NCI-H82 treated with DMSO at 0.1 percent for 48 hours (cell line): Measurements from ENCODE around the gene NEAT1.

ENCODE experiments used
- DNase-seq: peaks from one replicate; lab custom pipeline; 2025; ENCODE audit not compliant: unreplicated experiment; lab: John Stamatoyannopoulos, UW

NEAT1 gene

DNA sequence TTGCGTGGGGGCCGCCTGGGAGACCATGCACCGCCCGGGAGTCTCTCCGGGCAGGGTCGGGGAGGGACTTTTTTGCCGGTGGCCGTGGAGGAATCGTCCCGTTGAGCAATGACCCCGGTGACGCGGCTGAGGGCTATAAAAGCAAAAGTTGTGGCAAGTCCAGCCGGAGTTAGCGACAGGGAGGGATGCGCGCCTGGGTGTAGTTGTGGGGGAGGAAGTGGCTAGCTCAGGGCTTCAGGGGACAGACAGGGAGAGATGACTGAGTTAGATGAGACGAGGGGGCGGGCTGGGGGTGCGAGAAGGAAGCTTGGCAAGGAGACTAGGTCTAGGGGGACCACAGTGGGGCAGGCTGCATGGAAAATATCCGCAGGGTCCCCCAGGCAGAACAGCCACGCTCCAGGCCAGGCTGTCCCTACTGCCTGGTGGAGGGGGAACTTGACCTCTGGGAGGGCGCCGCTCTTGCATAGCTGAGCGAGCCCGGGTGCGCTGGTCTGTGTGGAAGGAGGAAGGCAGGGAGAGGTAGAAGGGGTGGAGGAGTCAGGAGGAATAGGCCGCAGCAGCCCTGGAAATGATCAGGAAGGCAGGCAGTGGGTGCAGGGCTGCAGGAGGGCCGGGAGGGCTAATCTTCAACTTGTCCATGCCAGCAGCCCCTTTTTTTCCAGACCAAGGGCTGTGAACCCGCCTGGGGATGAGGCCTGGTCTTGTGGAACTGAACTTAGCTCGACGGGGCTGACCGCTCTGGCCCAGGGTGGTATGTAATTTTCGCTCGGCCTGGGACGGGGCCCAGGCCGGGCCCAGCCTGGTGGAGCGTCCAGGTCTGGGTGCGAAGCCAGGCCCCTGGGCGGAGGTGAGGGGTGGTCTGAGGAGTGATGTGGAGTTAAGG is at the start of gene NEAT1:
Gene NEAT1 (plus strand): TSS at position 166 of the 883 bp plus-strand sequence.
- peak; percentile 39 for DNase-seq

DNA sequence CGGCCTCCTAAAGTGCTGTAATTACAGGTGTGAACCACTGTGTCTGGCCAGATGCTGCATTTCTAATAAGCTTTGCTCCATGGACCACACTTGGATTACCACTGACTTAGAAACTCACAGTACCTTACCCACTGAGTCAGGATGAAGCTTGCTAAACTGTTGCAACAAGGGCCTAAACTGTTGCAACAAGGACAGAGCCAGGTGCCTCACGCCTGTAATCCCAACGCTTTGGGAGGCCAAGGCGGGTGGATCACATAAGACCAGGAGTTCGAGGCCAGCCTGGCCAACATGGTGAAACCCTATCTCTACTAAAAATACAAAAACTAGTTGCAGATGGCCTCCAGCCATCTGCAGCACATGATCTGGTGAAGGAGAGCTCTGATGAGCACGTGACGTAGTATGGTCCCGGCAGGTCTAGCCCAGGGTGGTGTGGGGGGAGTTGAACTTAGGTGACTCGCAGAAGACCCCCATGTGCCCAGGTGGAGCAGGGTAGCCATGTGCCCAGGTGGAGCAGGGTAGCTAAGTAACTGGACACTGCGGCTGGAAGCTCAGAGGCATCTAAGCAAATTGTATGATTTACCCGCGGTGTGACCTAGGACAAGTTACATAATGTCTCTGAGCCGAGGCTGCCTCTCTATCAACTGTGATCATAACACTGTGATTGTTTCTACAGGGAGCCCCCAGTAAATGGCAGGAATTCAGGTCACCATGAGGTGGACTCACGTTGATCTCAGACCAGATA is 48.6 kb upstream of the NEAT1 start:
- no peak for DNase-seq

DNA sequence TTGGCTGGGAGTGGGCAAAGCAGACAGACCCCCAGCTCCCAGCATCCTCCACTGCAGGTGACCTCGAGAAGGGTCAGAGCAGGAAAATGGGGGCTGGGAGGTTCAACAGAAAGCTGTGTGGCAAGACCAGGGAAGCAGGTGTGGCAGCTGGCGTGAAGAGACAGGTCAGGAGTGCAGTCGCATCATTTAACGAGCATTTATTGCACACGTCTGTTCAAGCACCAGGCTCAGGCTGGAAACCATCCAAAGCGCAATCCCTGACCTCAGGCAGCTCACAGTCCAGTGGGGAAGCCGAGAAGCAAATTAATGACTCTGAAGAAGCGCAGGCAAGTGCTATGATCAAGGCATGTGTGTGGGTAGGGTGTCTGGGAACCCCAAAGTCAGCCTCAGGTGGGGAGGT is 47.6 kb upstream of the NEAT1 start:
- DNase-seq: no peak

DNA sequence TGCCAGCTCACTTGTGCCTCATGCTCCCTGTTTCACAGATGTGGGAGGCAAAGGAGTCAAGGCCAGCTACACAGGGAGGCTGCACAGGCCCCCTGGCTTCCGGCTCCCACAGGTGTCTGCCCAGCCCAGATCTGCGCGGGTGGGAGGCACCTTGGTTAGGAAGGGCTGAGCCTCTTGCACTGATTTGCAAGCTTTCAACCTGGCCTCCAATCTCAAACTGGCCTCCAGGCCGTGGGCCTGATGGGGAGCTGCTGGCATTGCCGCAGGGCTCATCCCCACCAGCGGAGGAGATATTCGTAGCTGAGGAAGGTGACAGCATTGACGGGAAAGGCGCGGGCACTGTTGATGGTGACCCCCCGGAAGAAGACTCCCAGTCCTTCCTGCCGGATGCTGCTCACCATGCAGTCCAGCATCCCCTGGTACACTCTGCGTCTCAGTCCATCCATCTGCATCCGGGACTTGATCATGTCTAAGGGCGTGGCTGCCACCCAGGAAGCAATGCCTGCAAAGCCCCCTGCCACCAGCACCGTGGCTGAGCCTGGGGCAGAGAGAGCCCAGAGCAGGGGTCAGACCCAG is 46.4 kb upstream of the NEAT1 start:
- DNase-seq: no peak

DNA sequence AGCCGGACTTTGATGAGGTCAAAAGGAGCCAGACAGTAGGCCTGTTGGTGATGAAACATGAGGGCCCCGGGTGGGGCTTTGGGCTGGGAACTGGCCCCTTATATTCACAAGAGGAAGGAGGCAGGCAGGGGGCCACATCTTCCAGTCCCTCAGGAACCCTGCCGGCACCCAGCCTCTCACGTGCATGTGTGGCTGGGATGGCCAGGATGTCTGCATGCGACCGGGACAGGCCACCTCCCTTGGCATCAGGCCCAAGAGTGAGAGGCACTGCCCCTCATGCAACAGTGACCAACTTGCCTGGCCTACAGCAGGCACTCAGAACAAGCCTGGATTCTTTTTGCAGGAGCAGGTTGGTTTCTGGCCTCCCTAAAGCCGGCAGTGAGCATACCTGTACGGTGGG is 45.6 kb upstream of the NEAT1 start:
- no peak for DNase-seq

DNA sequence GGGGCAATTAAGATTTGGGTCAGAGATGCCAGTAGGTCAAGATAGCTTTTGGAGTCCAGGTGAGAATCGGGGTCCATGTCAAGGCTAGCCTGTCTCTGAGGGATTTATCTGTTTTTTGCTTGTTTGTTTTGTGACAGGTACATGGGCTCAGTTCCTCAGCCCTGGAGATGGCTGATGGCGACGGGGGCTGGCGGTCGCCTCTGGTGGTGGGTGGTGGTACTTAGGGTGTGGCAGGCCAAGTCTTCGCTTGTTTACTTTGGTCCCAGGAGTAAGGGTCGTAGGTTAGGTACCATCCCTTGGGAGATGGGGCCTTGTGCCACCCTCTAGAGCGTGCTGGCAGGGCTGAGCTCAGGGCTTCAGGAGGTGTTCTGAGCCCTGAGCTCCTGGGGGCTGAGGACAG is 44.8 kb upstream of the NEAT1 start:
- DNase-seq: no peak

DNA sequence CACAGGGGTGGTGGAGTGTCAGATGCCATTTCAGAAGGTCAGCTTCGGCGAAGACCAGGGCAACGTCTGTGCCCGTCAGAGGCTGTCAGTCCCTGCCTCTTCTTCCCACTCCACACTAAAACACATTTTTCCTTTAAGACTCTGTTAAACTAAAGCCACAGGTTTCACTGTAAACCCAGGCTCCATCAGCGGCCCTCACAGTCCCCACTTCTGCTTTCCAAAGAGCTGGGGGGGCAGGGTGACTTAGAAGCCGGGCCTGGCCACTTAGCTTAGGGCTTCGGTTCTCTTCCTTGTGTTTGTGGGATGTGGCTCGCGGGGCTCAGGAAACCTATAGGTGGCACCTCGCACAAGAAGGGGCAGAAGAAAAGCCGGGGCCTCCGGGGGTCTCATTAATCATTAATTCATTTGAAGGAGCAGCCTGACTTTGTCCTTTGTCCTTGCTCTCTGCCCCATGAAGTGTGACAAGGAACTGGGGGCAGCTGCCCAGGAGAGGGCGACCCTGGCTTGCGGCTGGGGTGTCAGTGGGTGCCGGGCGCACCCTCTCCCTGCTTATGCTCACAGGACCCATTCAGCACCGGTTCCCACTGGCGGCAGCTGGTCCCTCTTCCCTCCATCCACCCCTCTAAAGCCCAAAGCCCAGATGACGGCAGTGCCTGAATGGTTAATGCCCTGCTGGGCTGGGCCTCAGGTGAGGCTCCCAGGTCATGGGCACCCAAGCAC is 44.2 kb upstream of the NEAT1 start:
- DNase-seq: no peak

DNA sequence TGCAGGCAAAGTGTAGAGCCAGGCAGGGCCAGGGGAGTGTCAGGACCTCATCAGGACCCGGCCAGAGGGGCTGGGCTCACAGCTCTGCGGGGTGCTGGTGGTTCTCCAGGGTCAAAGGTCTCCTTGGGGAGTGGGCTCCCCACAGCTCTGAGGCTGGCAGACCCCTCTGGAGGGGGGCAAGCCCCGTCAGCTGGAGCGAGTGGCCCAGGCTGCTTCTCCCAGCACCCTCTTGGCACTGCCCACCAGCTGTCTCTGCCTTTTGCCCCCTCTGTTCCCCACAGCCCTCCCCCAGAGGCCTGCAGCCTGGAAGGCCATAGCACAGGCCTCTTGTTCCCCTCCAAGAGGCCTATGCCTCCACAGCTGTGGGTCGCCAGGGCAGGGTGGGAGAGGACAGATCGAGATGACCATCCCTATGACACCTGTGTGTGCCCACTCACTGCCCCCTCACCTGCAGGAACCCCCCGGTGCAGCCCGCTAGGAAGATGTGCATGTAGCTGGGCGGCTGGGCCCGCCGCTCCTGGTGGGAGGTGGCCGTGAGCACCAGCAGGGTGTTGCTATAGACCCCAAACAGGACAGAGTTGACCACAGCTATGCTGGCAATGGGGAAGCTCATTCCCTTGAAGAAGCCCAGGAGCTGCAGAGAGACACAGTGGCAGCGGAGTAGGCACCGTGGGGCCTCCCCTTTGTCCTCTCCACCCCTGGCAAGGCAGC is 43.5 kb upstream of the NEAT1 start:
- DNase-seq: no peak

DNA sequence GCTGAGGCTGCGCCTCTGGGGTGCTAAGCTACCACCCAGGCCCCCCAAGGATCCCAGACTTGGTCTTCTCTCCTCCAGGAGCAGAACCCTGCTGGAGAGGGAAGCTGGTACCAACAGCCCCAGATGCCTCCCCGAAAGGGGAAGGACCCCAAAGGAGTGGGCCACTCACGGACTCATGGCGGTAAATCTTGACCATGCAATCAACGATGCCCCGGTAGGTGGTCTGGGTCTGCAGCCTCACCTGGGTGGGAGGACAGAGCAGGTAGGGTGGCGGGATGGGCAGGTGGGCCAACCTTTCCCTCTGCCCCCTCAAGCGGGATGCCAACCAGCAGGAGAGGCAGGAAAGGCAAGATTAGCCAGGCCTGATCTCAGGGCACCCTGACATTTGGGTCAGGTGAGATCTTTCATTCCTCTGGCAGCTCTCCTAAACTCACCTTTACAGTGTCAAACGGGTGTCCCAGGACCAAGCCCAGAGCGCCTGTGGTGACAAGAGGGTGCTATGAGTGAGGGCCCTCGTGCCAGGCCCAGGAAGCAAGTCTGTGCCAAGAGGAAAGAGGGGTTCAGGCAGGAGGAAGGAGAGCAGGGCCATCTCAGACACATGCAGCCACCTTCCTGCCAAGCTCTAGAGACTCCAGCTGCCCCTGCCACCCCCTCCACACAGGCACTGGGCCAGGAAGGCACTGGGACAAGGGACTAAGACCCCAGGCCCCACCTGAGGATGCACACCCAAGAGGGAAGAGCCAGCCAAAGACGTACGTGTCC is 42.7 kb upstream of the NEAT1 start:
- no peak for DNase-seq

DNA sequence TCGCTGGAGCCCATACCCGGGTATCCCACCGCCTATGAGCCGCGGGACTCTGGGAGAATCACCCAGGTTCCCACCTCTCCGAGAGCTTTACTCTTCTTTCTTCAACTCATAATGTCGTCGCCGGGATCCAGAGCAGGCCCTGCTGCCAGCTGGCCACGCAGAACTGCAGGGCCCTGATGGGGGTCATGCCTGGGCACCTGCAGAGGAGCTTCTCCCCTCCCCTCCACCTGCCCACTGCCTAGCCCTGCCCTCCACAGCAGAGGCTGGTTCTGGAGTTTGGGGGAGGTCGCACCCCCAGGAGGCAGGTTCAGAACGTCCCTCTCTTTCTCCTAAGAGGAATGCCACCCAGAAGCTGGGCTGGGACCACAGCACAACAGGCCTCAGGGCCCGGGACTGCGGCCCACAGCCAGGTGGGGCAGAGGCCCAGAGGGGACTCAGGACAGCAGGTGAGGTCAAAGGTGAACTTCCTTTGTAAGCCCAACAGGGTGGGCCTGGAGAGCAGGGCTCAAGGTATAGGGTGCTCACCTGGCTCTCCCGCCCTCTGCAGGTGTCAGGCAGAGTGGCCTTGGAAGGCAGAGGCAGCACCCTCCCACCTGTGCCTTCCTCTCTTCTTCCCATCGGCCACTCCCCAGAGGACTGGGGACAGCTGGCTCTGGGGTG is 42.0 kb upstream of the NEAT1 start:
- no peak for DNase-seq

DNA sequence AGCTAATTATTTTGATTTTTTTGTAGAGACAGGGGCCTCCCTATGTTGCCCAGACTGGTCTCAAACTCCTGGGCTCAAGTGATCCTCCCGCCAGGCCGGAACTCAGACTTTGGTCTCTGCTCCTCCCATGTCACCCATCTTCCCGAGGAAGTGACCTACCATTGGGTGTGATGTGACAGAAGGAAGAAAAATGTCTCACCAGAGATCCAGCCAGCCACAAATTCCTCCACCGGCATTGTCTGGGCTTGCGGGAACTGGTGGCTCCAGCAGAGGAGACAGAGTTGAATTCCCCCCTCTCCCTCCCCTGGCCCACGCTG is 40.9 kb upstream of the NEAT1 start:
- DNase-seq: no peak

DNA sequence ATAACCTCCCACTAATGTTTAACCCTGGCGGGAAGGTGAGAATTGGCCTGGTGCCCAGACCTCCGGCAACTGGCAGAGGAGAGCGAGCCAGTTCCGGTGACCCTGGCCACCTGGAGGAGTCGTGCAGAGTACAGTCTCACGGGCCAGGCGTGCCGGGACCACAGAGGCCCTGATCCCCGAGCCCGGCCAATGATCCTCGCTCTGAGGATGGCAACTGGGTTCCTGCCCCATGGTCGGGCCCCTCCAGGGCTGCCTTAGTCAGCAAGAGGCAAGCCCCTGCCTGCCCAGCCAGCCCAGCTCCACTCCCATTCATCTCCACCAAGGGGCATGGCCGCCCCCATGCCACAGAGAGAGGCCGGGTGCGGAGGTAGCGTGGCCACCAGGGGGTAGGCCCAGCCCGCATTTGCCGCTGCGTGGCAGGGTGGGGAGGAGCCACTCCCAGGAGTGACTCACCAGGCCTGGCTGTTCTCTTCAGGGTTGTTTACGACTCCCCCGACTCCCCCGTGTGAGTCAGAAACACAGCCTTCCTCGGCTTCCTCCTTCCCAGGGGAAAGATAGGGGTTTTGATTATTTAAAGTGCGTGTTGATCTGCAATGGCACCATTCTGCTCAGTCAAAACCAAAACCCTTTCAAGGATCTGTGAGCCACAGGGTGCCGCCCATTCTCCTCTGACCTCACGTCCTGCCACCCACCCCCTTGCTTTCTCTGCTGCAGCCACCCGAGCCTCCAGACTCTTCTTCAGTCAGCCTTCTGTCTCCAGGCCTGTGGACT is 40.4 kb upstream of the NEAT1 start, which contains the start of gene SLC25A45:
Gene SLC25A45 (minus strand): TSS at position 614 of the 771 bp plus-strand sequence. CDS start 695 bp downstream, outside the sequence.
- peak; percentile 10 for DNase-seq

DNA sequence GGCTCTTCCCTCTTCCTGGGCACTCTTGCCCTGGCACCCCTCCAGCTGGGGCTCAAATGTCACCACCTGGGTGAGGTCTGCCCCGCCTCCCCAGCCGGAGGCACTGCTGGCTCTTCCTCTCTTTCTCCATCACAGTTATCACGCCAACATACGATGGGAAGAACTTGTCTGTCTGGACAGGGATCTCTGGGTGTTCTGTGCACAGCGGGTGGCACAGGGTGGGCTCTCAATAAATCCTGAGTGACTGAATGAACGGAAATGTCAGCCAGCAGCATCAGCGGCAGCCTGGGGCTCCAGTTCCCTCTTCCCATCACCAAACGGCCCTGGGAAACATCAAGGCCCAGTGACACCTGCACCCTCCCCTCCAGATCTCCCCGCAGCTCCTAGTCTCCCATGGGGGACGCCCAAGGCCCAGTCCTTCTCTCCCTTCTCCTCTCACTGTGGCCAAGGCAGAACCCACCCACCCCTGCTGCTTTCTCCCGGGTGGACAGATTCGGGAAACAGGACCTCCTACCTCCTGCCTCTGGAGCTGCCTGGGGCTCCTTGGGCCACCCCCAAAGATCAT is 39.7 kb upstream of the NEAT1 start:
- DNase-seq: no peak

DNA sequence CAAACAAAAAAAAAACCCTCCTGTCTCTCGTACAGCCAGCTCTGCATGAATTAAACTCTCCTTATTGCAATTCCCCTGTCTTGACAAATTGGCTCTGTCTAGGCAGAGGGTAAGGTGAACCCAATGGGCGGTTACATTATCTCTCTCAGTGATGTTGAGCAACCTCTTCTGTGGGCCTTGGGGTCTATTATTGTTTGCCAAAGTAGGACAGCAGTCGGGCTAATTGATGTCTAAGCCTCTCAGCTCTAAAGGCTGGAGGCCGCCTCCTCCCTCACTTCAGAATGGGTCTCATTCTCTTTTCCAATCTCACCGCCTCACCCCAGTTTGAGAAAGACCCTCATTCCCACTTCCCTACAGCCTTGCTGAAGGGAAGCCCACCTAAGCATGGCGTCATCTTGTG is 38.8 kb upstream of the NEAT1 start:
- no peak for DNase-seq

DNA sequence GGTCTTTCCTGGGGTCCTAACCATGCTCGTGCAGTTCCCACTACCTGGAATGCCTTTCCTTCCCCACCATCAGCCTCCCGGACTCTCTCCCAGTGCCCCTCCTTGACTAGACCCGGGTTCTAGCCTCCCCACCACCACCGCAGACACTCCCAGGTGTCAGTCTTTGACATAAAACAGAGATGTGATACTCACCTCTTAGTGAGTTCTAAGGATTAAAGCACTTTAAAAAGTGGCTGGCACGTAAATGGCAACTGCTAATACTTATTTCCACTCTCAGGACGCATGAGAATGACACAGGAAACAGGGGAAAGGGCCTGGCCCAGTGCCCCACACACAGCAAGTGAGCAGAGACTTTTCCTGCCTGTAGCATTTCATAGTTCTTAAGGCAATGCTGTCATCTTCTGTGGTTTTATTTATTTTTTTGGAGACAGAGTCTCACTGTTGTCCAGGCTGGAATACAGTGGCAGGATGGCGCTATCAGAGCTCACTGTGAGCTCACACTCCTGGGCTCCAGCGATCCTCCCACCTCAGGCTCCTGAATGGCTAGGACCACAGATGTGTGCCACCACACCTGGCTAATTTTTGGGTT is 38.2 kb upstream of the NEAT1 start:
- no peak for DNase-seq

DNA sequence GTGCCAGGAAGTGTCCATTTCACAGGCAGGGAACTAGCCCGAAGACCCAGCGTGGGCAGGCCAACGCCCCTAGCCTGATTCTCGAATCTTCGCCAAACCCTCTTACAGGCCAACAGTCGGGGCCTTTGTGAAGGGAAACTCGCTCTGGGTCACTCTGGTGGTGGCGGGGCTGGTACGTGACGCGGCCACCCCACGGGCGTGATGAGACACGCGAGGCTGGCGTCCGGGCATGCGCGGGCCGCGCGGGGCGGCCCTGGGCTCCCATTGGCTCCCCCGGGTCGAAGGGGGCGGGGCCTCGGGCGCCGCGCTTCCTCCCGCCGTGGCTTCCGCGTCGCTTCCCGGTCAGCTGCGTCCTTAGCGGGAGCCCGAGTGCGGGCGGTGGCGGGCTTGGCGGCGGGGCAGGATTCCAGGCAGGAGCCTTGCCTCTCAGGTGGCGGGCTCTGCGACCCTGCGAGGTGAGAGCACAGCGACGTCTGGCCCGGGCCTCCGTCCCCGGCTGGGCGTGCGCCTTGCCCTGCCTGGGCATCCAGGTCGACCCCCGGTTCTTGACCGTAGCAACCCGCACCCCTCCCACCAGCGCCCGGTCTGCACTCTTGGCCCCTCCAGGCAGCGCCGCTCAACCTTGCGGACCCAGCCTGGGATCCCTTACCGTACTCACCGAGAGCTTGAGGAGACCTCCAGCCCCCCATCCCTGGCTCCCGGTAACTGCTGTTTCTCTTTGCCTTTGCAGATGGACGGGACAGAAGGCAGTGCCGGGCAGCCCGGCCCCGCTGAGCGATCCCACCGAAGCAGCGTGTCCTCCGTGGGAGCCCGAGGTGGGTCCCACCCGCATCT is 36.1 kb upstream of the NEAT1 start, which contains the start of gene FRMD8:
Gene FRMD8 (plus strand): TSS at position 331 of the 834 bp plus-strand sequence. CDS start 400 bp downstream, at position 731.
- DNase-seq: peak; percentile 7

DNA sequence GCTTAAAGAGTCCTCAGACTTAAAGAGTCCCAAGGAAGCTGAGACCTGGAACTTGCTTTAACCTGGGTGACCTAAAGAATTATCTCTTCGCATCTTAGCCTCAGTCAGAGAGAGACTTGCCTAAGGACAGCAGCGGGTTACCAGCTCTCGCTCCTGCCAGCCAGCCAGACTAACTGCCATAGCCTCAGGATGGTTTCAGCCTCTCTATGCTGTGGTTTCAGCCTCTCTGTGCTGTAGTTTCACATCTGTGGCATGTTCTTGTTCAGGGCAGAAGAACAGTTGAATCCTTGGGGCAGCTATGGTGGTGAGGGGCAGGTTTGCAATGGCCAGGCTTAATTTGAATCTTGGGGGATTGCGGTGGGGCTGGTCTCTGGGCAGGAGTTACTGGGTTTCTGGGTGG is 33.9 kb upstream of the NEAT1 start:
- no peak for DNase-seq
